Breast epithelium (tissue), 4 donors: ENCODE results near the gene FDX1. TPM values are rescaled to one million over a fixed set of nuclear protein-coding genes. Genes with fewer than 3 reads are reported as not detected.

Experiments used
- DNase-seq, 2 donors: peaks; one replicate each; pipeline ENCODE4 v3.0.0-alpha.2; 2019; ENCODE audit warnings: low spot score in 2 of 2
- H3K27ac ChIP-seq, 2 donors: fragments of 200-600 bp; sonication (generic) in 1 of 2; one replicate each; pipeline ENCODE4 v1.5.1; 2016 to 2019; ENCODE audit warnings: mild to moderate bottlenecking in 1 of 2
- H3K27me3 ChIP-seq, 2 donors: fragments of 200-600 bp; sonication (generic) in 1 of 2; one replicate each; pipeline versions ENCODE4 v1.5.1 to v1.6.0; 2017 to 2019; ENCODE audit warnings: control low read depth in 1 of 2, mild to moderate bottlenecking in 1 of 2
- H3K36me3 ChIP-seq: fragments of 200-600 bp; one replicate; pipeline ENCODE4 v1.5.1; 2019
- H3K4me1 ChIP-seq, 2 donors: fragments of 200-600 bp; sonication (generic); one replicate each; pipeline ENCODE4 v1.5.1; 2016 to 2019; ENCODE audit warnings: control low read depth in 1 of 2
- H3K4me3 ChIP-seq, 3 donors: fragments of 200-600 bp; sonication (generic); 1 replicate in 2 of 3; 2 replicates in 1 of 3; pipeline ENCODE4 v1.5.1; 2016 to 2019; ENCODE audit warnings: mild to moderate bottlenecking in 3 of 3, moderate library complexity in 2 of 3
- H3K9me3 ChIP-seq, 2 donors: fragments of 200-600 bp; sonication (generic) in 1 of 2; one replicate each; pipeline ENCODE4 v1.5.1; 2016 to 2019; ENCODE audit warnings: control low read depth in 1 of 2
- POLR2A ChIP-seq: fragments of 450-650 bp; IDR thresholded peaks from one replicate; pipeline ENCODE4 v1.6.1; 2016; ENCODE audit warnings: antibody characterized with exemption, mild to moderate bottlenecking, moderate library complexity
- POLR2AphosphoS5 ChIP-seq, 3 donors: sonication (generic); formaldehyde crosslinking; IDR thresholded peaks; one replicate each; pipeline ENCODE4 v1.6.1; 2017; ENCODE audit warnings: antibody characterized with exemption in 3 of 3
- intact Hi-C: fragments of 100-400 bp; cut with DNase I; formaldehyde crosslinking; loops from one replicate; pipeline ENCODE4 v1.15.1; 2023; ENCODE audit warnings: low total_unique reads
- total RNA-seq, 3 donors: library from RNA; depleted of rRNA; stranded (reverse); fragments of >200 nt; gene quantifications; one replicate each; pipeline ENCODE4 v1.1.0, GENCODE V29; 2016
- TF ChIP-seq, protein P1 (sequence below), 3 donors: fragments of 450-650 bp; IDR thresholded peaks; one replicate each; pipeline ENCODE4 v1.5.1; 2016 to 2017; ENCODE audit warnings: antibody characterized with exemption in 3 of 3, mild to moderate bottlenecking in 3 of 3, moderate library complexity in 3 of 3

The FDX1 gene
- total RNA-seq, 3 donors from 2014 or later = 12.5 to 18.3 (median 15.2) TPM

DNA sequence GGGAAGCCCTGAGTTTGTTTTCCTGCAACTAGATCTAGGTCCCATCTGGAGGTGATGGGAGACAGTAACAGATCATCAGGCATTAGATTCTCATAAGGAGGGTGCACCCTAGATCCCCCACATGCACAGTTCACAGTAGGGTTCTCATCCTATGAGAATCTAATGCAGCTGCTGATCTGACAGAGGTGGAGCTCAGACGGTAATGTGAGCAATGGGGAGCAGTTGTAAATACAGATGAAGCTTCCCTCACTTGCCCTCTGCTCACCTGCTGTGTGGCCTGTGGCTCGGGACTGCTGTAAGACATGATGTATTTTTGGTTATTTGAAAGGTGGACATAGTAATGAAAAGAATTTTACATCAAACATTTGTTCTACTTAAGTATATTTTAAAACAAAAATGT lies 20.5 kb downstream of the FDX1 start:
- TF ChIP-seq POLR2AphosphoS5 (IDR thresholded peaks at IDR 0.05) (no peak), POLR2A (no peak)
- TF ChIP-seq, protein P1, sequence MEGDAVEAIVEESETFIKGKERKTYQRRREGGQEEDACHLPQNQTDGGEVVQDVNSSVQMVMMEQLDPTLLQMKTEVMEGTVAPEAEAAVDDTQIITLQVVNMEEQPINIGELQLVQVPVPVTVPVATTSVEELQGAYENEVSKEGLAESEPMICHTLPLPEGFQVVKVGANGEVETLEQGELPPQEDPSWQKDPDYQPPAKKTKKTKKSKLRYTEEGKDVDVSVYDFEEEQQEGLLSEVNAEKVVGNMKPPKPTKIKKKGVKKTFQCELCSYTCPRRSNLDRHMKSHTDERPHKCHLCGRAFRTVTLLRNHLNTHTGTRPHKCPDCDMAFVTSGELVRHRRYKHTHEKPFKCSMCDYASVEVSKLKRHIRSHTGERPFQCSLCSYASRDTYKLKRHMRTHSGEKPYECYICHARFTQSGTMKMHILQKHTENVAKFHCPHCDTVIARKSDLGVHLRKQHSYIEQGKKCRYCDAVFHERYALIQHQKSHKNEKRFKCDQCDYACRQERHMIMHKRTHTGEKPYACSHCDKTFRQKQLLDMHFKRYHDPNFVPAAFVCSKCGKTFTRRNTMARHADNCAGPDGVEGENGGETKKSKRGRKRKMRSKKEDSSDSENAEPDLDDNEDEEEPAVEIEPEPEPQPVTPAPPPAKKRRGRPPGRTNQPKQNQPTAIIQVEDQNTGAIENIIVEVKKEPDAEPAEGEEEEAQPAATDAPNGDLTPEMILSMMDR (IDR thresholded peaks at IDR 0.05) = no peak
- Histone ChIP-seq H3K36me3 (no peaks in the 10 kb centered on the region), H3K27ac (no peak overlapping the region), H3K4me1 (no peaks in the 10 kb centered on the region), H3K27me3 (no peaks in the 10 kb centered on the region), H3K4me3 (no peak overlapping the region), H3K9me3 (no peaks in the 10 kb centered on the region)
- intact Hi-C loops = no loop called here
- no peak for DNase-seq

DNA sequence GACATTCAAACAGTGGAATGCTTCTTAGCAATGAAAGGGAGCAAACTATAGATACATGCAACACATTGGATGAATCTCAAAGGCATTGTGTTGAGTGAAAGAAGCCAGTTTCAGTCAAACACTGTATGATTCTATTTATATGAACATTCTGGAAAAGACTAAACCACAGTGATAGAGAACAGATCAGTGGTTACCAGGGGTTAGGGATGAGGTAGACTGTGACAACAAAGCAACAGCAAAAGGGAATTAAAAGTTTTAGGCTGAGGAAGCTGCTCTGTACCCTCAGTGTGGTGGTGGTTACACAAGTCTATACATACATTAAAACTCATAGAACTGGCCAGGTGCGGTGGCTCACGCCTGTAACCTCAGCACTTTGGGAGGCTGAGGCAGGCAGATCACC lies 23.0 kb downstream of the FDX1 start:
- Histone ChIP-seq H3K27ac (no peak overlapping the region), H3K4me1 (no peaks in the 10 kb centered on the region), H3K9me3 (no peaks in the 10 kb centered on the region), H3K36me3 (no peaks in the 10 kb centered on the region), H3K27me3 (no peaks in the 10 kb centered on the region), H3K4me3 (no peak overlapping the region)
- no peak for DNase-seq
- intact Hi-C loops = no loop called here
- no peak for TF ChIP-seq POLR2A
- no peak for TF ChIP-seq POLR2AphosphoS5 (IDR thresholded peaks at IDR 0.05)
- TF ChIP-seq, protein P1 (IDR thresholded peaks at IDR 0.05) = no peak

DNA sequence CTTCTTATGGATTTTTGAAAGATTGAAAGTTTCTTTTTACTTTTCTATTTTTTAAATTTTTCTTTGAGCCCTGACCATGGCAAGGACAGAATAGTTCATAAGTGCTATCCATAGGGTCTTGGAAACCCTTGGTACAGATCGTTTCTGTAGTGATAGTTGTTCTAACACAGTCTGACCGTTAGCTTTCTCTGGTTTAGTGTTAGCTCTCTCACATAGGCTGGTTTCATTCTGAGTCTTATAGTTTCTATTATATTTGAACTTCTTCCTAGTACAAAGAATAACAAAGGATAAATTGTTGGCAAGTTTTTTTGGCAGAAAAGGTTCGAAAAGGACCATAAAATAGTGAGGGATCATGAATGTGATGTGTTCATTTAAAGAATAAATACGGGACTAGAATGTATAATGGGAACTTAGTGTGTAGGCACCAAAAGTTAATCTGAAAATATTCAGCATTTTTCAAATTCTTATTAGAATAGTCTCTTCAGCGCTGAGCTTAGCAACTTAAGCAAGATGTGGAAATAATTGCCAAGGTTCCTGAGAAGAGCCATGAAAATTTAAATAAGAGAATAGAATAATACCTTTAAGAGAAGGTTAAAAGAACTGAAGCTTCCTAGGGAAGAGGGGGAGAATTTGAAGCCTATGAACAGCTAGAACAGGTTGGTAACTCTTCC lies 24.1 kb downstream of the FDX1 start:
- intact Hi-C loops = no loop called here
- H3K9me3 ChIP-seq = no peaks in the 10 kb centered on the region
- TF ChIP-seq, protein P1 (IDR thresholded peaks at IDR 0.05) = no peak

DNA sequence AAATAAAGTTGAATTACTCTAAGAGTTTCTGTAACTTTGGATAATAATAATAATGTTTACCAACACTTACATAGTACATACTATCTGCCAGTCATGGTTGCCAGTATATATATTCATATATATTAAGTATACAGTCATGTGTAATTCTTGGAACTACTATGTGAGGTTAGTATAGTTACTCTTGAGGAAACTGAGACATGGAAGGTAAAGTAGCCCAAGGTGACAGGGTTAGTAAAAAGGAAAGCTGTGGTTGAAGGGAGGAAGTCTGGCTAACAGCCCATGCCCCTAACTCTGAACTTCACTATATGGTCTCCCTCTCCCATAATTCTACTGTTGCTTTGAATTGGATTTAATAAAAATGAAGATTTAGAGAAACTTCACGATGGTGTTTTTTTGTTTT lies 24.9 kb downstream of the FDX1 start:
- TF ChIP-seq, protein P1 (IDR thresholded peaks at IDR 0.05) = no peak
- TF ChIP-seq POLR2AphosphoS5 (IDR thresholded peaks at IDR 0.05) (no peak), POLR2A (no peak)
- intact Hi-C loops = no loop called here
- H3K27ac ChIP-seq = no peak overlapping the region
- no peaks in the 10 kb centered on the region for H3K36me3 ChIP-seq
- H3K27me3 ChIP-seq = no peaks in the 10 kb centered on the region
- no peak overlapping the region for H3K4me3 ChIP-seq
- H3K9me3 ChIP-seq = no peaks in the 10 kb centered on the region
- H3K4me1 ChIP-seq = no peaks in the 10 kb centered on the region
- no peak for DNase-seq

More for the DNA sequence above, 24.1 kb downstream of the FDX1 start:
- H3K36me3 ChIP-seq = no peaks in the 10 kb centered on the region
- no peak for DNase-seq
- H3K4me3 ChIP-seq = no peak overlapping the region
- no peaks in the 10 kb centered on the region for H3K4me1 ChIP-seq
- H3K27ac ChIP-seq = no peak overlapping the region
- no peaks in the 10 kb centered on the region for H3K27me3 ChIP-seq

DNA sequence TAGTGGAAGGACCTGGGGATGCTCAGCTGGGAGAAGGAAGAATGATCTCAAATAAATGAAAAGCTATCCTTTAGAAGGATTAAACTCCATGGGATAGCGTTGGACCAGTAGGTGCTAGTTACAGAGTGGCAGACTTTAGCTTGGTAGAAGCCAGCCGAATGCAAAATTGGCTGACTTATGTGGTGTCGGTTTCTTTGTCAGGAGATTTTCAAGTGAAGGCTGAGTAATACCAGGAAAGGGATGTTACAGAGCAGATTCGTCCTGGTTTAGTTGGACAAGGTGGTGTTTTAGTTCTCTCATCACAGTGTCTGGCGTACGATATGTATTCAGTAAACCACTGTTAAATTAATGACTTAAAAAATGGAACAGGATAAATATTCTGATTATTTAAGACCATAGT lies 26.0 kb downstream of the FDX1 start:
- Histone ChIP-seq H3K36me3 (no peaks in the 10 kb centered on the region), H3K27me3 (no peaks in the 10 kb centered on the region), H3K9me3 (no peaks in the 10 kb centered on the region), H3K4me3 (no peak overlapping the region), H3K27ac (no peak overlapping the region), H3K4me1 (no peaks in the 10 kb centered on the region)
- TF ChIP-seq POLR2AphosphoS5 (IDR thresholded peaks at IDR 0.05) = no peak
- no peak for TF ChIP-seq POLR2A
- TF ChIP-seq, protein P1 (IDR thresholded peaks at IDR 0.05) = no peak
- DNase-seq = no peak
- intact Hi-C loops = no loop called here
